GM18519 (cell line): Measurements from ENCODE around the gene PACS1.
"Not testable (repeated sequence)": the region's sequence is repeated elsewhere in the genome, so short reads cannot be mapped to it uniquely, and the experiment has no call there.

ENCODE experiments used
- ATAC-seq: cut with Tn5 transposase; IDR thresholded peaks from one replicate; pipeline ENCODE4 v1.9.1; 2021; ENCODE audit warnings: mild to moderate bottlenecking, moderate library complexity; ENCODE audit not compliant: unreplicated experiment, low FRiP score

Gene PACS1

GRCh38 chr11:66072081-66072480 is 2.0 kb downstream of the PACS1 start:
- no peak for ATAC-seq

DNA sequence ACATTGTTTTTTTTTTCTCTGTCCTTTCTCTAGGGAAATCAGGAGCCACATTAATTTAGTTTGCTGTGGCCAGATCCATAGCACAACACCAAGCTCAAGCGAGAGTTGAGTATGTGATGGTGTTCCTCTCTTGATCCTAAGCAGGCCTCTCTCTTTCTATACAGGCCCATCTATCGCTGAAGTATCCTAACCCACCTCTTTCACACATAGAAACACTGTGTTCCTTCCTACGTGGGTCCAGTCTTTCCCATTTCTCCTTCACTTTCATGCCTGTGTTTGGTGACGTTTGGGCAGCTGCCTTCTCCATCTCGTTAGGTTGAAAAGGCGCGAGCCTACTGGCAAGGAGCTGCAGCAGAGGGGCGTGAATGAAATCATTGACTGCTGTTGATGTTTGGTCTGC is 2.4 kb downstream of the PACS1 start:
- ATAC-seq = no peak

DNA sequence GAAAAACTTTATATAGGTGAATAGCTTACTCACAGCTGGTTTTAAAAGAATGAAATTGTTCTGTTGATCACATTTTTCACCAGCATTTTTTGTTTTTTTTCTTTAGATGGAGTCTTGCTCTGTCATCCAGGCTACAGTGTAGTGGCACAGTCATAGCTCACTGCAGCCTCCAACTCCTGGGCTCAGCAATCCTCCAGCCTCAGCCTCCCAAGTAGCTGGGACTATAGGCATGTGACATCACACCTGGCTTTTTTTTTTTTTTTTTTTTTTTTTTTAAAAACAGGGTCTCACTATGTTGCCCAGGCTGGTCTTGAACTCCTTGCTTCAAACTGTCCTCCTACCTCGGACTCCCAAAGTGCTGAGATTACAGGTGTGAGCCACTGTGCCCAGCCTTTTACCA is 3.6 kb downstream of the PACS1 start:
- ATAC-seq = no peak

DNA sequence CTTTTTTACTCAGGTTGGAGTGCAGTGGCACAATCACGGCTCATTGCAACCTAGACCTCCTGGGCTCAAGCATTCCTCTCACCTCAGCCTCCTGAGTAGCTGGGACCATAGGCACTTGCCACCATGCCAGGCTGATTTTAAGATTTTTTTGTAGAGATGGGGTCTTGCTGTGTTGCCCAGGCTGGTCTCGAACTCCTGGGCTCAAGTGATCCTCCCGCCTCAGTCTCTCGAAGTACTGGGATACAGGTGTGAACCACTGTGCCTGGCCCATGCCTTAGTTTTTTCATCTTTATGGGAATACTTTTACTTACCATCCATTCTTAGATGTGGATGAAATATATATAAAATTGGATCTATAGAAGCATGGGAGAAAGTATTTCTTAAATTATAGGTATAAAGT is 5.2 kb downstream of the PACS1 start:
- ATAC-seq = no peak

DNA sequence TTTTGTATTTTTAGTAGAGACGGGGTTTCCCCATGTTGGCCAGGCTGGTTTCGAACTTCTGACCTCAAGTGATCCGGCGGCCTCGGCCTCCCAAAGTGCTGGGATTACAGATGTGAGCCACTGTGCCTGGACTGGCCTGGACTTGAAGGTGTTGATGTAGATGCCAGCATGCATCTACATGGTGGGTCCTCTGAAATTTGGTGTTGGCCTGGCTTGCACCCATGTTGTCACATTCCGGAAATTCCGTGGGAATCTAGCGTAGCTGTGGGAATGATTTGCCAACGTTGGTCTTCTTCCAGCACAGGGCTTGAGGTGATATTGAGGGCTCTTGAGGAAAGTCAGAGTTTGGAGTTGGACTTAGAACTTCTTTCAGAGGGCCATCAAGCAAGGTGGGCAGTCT is 6.5 kb downstream of the PACS1 start:
- no peak for ATAC-seq

DNA sequence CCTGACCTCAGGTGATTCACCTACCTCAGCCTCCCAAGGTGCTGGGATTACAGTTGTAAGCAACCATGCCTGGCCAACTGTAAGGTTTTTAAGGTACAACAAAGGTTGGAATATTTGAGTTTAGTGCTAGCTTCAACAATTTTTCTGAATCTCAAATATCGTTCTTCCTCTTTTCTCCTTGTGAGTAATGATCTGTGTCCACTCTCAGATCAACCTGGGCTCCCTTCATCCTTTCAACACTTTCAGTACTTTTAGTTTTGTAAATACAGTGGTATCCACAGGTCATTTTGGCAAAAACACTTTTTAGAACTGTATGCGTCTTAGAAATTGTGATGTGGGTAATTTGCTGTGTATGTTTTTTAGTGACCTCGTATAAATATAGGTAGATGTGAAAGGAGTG is 7.9 kb downstream of the PACS1 start:
- ATAC-seq = no peak

DNA sequence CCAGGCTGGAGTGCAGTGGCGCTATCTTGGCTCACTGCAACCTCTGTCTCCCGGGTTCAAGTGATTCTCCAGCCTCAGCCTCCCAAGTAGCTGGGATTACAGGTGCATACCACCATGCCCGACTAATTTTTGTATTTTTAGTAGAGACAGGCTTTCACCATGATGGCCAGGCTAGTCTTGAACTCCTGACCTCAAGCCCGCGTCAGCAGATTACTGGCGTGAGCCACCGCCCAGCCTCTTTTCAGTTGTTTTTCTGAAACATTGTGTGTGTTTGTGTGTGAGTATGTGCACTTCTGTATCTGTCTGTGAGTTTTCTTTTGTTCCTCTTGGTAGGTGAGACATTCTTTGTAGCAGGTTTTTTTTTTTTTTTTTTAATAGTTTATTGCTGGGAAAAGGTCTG is 8.9 kb downstream of the PACS1 start:
- not testable (repeated sequence) for ATAC-seq

GRCh38 chr11:66080055-66080817 is 10.2 kb downstream of the PACS1 start:
- ATAC-seq = no peak

DNA sequence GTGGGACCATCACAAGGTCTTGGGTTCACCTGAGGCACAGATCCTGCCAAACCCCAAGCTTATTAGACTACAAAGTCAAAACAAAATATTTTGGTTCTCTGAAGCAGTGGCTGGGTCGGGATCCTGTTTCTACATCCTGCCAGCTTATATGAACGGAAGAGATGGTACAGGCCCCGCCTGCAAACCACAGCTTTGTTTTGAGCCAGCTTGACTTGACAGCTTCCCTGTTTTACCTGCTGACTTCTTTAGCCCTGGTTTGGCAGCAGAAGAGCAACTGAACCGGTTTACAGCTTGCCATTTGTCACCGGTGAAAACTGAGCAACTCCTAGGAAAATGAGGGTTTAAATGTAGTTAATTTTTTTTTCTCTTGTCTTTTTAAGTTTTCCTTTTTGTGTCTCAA is 11.4 kb downstream of the PACS1 start:
- no peak for ATAC-seq

DNA sequence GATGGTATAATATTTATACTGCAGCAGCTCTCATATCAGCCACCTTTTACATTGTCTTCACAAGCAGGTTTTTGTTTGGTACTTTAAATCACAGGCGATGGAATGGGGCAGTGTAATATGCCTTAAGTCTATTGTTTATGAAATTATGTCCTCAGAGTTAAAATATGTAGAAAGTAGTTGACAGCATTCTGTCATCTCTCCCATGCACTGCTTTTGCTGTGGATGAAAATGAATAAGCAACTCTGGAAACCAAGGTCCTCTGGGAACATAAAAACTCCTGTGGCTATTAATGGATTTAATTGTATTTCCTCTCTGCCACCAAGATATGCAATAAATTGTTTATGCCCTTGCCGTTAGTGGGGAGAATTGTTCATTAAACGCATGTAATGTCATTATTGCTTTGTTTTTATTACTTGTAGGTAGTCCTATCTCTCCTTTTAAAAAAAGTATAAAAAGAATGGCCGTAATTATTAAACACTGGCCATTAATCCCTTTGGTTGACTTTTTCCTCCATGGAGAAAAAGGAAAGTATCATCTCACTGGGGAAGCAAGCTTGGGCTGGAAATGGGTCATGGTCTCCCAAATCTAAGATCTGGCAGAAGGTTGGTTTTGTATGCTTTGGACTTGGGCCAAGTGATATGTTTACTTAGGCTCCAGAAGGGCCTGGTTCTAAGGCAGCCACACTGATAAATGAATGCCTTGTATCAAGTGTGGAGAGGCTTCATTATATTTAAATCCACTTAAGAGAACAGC is 13.1 kb downstream of the PACS1 start:
- no peak for ATAC-seq

DNA sequence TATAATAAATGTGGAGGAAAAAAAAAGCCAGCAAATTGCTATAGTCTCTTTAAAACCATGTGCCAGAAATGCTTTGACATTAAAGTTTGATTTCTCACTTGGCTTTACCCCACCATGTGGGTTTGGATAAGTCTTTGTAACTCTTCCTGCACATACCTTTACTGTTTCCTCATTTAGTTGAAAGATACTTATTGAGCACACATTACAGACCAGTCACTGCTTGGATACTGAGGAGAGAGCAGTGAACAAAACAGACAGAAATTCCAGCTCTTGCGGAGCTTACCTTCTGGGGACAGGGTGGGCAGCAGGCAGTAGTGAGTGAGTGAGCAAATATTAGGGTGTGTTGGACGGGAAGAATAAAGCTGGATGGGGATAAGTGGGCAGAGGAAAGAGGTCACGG is 13.7 kb downstream of the PACS1 start:
- no peak for ATAC-seq

GRCh38 chr11:66084821-66085475 is 14.9 kb downstream of the PACS1 start:
- ATAC-seq = no peak

- ATAC-seq = no peak
Measured at GRCh38 chr11:66087148-66087908, 17.3 kb downstream of the PACS1 start.

GRCh38 chr11:66089067-66089466 is 19.0 kb downstream of the PACS1 start:
- no peak for ATAC-seq

GRCh38 chr11:66090288-66090687 is 20.2 kb downstream of the PACS1 start:
- no peak for ATAC-seq

DNA sequence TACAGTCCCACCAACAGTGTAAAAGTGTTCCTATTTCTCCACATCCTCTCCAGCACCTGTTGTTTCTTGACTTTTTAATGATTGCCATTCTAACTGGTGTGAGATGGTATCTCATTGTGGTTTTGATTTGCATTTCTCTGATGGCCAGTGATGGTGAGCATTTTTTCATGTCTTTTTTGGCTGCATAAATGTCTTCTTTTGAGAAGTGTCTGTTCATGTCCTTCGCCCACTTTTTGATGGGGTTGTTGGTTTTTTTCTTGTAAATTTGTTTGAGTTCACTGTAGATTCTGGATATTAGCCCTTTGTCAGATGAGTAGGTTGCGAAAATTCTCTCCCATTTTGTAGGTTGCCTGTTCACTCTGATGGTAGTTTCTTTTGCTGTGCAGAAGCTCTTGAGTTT is 22.1 kb downstream of the PACS1 start:
- not testable (repeated sequence) for ATAC-seq

DNA sequence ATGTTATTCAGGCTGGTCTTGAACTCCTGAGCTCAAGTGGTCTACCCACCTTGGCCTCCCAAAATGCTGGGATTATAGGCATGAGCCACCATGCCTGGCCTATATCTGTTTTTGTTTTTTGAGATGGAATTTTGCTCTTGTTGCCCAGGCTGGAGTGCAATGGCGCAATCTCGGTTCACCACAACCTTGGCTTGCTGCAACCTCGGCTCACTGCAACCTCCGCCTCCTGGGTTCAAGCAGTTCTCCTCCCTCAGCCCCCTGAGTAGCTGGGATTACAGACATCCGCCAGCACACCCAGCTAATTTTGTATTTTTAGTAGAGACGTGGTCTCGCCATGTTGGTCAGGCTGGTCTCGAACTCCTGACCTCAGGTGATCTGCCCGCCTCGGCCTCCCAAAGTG is 29.7 kb downstream of the PACS1 start:
- ATAC-seq = not testable (repeated sequence)

- no peak for ATAC-seq
Measured at GRCh38 chr11:66100272-66101065, 30.4 kb downstream of the PACS1 start.

GRCh38 chr11:66101066-66101464 is 31.0 kb downstream of the PACS1 start:
- no peak for ATAC-seq

- no peak for ATAC-seq
Measured at GRCh38 chr11:66104057-66104638, 34.1 kb downstream of the PACS1 start.
